ENCODE results near the gene KLHL10.

Gene KLHL10

DNA sequence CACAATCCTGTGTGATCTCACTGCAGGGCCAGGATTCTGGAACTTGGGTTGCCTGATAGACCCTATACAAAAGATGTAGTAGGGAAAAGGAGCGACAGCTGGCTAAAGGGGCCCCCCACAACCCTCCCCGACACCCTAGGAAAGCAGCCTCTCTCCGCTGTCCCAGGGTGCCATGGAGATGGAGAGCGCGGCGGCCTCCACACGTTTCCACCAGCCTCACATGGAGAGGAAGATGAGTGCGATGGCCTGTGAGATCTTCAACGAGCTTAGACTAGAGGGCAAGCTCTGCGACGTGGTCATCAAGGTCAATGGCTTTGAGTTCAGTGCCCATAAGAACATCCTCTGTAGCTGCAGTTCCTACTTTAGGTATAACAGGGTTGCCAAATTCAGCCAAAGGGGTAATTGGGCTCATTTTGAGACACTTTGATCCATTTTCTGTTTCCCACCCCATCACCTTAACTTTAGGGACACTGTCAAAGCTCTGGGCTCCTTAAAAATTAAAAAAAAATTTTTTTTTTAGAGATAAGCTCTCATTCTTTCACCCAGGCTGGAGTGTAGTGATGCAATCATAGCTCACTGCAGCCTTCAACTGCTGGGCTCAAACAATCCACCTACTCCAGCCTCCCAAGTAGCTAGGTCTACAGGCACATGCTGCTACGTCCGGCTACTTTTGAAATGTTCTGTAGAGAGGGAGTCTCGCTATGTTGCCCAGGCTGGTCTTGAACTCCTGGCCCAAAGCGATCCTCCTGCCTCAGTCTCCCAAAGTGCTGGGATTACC is at the start of gene KLHL10:
TSS of gene KLHL10 (plus strand) at position 65 of the 778 bp plus-strand sequence. CDS start at position 173, 108 bp downstream.
- DNase-seq, result no peak

DNA sequence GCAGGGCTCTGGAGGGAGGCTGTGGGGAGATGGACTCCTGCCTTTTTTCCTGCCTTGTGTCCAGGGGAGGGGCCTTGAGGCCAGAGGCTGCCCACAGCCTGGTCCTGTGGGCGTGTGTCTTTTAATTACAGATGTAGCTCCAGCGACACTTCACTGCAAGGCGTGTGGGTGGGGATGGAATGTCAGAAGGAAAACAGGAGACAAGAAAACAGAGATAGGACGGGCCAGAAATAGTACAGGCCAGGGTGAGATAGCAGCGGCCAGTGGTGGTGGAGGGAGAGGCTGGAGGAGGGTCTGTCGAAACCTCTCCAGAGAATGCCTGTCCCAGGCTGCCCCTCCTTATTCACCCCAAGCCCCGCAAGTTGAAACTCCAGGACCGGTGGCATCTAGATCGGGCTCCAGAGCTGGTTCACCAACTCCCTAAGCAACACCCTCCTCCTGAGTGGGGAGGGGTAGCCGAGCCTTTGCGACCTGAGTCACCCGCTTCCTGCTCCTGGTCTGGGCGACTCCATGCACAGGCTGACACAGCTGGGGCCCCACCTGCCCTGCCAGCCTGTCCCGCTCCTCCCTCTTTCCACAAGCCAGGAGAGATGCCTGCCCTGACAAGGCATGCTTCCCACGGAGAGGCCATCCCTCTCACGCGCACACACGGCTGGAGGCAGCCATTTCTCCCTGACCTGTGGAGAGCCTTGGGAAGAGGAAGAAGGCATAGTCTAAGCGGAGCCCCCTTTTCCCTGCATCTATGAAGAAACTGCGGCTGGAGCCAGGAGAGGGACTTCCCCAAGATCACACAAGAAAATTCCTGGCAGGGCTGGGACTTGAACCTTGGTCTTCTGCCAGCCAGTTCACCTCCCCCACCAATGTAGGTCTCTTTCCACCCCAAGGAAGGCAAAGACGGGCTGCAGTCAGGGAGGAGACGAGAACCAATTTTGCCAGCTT is 44.5 kb upstream of the KLHL10 start:
- DNase-seq, result no peak

DNA sequence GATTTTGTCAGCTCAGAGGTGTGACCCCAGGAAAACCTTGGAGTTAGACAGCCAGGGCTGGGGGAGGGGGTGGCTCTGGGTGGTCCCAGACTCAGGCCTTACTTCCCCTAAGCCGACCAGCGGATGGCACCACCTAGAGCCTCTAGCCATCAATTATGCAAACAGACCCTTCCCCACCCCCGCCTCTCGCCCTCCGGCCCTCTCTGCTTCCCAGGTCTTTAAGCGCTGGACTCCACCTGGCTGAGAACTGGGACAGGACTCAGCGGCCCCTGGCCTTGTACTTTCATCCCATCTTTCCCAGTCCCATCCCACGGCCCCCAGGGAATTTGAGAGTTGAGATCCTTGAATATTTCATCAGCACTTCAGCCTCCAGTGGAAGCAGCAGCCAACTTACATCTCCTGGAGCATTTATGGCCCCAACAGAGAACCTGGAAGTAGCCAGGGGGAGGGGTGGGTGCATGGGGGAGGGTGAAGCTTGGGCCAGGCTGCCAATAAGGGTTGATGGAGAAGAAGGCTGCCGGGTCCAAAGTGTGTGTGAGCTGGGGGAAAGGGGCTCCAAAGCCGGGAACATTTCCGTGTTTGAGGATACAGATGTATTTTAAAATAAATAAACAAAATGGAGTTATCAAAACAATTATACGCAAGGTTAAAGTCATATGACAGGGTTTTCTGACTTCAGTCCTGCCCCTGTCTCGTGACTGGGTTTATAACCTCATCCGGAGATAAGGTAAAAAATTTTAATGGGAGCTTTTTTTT is 43.7 kb upstream of the KLHL10 start:
- DNase-seq, result no peak

DNA sequence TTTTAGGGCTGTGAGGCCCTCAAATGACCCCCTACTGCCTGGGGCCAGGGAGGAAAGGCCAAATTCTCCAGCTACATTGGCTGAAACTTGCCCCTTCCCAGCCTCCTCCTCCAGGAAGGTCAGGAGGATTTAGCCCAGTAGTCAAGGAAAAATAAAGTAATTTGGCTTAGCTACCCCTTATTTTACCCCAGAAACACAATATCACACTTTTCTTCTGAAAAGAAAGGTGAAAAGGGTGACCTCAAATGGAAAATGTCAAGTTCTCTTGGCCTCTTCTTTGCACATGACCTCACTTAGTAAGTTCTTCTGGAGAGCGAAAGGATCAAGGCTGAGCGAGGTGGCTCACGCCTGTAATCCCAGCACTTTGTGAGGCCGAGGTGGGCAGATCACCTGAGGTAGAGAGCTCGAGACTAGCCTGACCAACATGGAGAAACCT is 43.1 kb upstream of the KLHL10 start:
- no peak for DNase-seq

DNA sequence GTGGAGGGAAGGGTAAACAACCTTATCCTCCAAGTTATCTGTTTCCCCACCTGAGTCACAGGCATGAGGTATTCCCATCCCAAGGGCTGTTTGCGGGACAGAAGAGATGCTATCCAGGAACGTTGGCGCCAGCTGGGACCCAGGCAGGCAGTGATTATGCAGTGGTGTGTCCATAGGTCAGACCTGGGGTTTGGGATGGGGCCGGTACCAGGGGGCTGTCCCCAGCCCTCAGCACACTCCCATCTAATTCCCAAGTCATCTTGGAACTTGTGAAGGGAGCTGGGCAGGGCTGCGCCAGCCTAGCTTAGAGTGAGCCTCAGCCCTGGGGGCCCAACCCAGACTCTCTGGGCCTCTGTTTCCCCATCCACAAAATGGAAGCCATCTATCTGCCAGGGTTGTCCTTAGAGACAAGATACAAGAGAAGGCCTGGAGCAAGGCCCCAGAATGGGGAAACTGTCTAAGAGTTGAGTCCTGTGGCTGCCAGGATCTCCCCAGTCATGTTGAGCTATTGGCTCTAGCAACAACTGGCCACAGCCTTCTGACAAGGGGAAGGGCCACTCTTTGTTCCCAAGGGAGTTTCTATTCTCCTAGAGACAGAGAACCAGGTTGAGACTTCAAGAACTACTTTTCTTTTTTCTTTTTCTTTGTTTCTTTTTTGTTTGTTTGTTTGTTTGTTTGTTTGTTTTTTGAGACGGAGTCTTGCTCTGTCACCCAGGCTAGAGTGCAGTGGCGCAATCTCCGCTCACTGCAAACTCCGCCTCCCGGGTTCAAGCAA is 41.3 kb upstream of the KLHL10 start:
- no peak for DNase-seq

DNA sequence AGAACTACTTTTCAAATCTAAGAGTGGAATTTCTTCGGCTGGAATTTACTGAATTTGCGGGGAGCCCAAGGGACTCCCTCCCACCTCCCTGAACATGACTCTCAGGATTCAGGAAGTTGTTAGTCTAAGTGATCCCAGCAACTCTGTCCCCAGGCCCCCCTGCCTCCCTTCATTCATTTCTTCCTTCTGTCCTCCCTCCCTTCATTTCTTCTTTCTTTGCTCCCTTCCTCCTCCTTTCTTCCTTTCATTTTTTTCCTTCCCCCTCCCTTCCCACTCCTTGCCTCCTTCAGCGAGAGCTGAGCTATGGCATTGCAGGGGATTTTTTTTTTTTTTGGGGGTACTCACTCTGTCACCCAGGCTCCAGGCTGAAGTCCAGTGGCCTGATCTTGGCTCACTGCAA is 40.2 kb upstream of the KLHL10 start:
- no peak for DNase-seq

DNA sequence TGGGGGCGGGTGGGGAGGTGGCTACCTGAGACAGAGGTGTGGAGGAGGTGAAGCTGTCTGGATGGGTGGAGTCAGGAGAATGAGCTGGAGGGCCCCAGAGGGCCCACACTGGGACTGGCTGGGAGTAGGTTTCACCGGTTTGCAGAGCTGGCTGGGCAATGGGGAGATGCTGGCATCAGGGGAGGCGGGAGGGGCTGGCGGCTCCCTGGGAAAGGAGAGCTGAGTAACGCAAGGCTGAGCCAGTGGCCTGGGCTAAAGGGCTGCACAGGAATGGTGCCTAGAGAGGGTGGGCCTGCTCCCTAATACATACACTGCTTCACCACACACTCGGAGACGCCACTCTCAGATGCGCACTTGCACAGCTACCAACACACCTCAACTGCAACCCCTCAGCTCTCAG is 38.3 kb upstream of the KLHL10 start:
- no peak for DNase-seq

DNA sequence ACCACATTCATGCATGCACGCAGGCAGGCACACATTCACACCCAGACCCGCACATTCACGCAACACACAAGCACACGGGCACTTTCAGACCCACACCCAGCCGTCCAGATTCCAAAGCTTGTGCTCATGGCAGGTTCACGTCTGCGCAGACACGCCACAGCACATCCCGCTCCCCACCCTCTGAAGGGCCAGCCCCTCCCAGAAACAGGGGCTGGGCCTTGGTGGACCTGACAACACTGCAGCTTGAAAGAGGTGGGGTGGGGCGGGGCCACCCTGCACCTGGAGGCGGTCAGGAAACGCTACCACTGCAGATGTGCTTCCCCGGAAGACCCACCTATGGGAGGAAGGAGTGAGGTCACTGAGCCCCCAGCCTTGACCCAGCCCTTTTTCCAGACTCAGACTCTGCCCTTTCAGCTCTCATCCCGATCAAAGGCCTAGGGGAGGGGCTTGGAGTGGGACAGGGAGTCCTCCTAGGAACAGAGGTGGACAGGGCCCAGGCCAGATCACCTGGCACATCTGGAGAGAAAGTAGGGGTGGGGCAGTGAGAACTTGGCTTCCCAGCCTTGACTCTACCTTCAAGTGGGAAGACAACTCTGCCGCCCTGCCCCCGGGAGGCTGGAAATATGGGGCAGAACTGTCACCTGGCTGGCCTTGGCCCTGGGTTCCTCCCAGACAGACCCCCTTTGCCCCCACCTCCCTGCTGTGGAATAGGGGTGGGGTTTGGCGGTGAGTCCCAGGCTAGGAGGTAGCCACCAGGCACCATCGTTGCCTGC is 36.8 kb upstream of the KLHL10 start:
- no peak for DNase-seq

DNA sequence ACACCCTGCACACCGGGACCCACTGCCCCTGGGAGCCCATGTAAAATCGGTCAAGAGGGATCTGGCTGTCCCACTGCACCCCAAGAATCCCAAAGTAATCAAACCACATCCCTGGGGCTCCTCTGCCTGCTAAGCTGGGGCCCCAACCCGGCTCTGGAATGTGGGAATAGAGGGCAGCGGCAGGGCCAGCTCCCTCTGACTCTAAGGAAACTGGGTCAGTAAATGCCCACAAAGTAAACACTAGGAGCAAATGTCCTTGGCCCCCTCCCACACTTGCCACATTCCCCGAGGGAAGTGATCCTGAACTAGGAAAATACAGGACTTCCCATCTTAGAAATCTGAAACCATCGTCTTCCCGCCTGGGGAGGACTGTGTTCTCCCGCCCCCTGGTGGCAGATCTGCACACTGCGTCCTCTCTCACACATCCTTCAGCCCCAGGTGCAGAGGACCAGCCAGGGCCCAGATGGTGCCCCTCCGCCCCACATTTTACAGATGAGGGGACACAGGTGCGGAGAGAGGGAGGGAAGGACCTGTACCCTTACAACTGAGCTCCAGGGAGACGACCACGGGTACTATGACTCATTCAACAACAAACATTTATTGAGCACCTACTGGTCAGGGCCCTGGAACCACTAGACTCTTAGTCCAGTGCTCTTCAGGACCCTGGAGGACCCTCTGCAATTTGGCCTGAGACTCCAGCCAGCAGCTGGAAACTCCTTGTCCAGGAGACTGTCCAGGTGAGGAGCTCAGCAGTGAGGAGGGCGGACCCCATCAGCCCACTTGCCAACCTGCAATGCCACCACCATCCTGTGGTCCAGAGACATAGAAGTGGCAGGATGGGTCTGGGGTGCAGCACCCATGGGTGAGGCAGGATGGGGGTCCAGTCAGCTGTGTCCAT is 36.0 kb upstream of the KLHL10 start:
- DNase-seq, result peak; percentile 87

DNA sequence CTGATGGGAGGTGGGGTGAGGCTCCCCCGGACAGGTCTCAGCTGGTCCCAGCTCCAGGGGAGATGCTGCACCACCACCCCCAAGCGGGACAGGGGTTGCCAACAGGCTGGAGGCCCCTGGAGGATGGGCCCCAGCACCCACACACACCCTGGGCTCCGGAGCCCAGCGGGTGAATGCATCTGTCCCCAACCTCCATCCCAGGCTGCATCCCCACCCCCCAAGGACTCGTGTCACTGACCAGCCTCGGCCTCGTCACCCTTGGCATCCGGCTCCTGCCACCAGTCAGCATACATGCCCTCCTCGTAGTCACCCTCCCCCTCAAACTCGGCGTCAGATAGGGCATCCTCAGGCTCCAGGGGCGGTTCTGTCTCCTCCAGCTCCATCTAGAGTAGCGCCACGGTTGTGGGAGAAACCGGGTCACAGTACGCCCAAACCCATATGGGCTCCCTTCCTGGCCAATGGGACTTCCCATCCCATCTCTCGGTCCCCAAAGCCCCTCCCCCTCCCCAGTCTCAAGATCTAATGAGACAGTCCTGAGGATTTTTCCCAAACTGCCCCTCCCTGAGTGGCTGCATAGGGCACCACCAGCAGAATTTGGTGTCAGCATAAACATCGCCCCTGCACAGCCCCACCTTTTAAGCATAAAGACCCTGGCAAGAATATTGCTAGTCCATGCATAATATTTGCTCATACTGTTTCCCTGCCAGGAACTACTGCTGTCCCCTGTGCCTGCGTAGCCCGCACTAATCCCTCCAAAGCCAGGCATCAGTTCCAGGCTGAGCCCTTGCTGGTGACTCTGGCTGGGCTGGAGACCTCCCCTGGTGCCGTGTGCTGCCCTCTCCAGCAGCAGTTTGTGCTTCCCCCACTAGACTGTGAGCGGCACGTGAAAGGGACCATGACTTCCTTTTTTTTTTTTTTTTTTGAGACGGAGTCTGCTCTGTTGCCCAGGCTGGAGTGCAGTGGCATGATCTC is 34.3 kb upstream of the KLHL10 start:
- DNase-seq, result no peak

DNA sequence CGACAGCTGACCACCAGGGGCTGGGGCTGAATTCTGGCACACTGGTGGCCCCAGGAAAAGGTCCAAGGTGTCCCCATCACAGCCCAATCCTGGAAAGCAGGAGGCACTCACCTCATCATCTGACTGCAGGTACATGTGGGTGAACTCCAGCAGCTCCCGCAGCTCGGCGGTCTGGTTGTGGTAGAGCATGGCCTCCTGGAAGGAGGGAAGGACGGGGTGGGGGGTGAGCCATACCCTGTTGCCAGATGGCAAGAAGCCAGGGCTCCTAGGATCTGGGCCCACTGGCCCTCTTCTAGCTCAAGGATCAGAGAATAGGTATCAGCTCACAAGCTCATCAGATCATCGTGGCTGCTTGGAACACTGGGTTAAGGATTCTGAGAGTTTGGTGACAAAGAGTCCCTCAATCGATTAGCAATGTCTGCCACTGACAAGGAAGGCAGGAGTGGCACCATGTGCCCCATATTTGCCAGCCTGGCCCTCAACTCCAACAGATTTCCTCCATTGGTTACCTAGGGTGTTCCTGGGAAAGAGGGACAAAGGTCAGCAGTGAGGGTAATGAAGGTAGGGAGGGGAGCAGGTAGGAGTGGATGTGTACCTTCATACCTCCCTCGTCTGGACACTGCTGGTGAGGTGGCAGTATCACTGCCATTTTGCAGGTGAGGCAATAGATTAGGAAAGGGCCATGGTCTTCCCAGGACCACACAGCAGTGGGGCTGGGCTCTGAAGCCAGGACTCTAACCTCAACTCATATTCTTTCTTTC is 30.8 kb upstream of the KLHL10 start:
- DNase-seq, result no peak

DNA sequence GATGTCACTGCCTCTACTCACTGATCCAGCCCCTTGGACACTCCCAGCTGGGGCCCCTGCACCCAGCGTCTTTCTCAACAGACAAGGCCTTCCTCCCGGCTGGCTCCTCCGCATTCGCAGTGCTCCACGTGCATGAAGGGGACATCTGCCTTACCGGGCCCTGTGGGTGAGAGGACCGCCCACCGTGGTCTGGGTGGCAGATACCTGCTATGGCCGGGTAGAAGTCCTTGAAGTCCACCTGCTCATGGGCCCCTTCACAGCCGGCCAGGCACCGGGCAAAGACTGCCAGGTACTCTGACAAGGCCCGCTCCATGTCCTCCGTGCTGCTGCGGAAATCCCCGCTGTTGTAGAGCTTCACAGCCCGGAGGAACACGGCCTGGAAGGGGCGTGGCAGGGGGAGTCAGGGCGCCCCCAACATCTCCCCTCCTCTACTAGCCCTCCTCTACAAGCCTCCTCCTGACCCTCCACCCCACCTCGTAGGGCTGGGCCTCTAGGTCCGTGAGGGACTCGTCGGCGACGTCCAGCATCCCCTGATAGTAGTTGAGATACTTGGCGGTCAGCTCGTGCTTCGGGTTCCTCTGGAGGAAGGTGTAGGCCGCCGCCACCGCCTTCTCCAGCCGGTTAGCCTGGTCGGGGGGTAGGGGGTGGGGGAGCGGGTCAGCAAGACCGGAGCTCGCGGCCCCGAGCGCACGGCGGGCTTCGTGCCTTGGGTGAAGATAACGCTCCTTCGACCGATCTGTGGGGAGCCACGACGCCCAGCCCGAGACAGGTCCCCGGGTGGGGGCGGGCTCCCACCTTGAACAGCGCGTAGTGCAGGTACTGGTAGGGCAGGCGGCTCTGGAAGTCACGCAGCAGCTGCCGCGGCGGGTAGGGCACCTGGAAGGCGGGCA is 26.7 kb upstream of the KLHL10 start:
- no peak for DNase-seq

DNA sequence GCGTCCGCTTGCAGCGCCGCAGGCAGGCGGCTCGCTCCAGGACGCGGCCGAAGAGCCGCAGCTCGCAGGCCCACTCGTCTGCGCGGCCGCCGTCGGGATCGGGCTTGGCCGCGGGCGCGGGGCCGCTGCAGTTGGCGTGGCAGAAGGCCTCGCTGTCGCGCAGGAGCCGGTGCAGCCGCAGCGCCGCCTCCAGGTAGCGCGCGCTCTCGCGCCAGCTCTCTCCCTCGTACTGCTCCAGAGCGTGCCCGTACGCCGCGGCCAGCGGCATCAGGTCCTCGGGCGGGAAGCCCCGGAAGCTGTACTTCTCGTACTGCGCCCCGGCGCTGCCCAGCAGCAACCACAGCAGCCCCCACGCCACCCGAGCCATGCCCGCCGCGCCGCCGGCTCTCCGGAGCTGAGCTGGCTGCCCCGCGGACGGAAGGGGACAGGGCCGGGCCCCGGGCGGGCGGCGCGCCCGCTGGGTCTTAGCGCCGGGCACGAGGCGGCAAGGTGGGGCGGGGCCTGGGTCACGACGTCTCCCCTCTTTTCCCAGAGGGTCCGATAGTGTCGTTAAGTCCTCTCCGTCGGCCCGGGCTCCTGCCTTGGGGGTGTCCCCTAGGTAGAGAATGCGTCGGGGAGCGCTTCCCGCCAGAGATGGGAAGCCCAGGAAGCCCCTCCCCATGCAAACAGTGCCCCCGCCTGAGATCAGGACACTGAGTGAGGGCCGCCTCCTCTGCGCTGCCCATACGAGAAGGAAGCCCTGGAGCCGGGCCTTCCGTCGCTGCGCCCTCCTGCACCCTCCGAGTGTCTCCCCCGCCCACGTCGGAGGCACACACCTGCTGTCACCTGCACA is 25.9 kb upstream of the KLHL10 start, which contains the start of gene P3H4:
TSS of gene P3H4 (minus strand) at position 401 of the 832 bp plus-strand sequence. CDS start at position 367, 34 bp downstream.
- DNase-seq, result peak; percentile 89

DNA sequence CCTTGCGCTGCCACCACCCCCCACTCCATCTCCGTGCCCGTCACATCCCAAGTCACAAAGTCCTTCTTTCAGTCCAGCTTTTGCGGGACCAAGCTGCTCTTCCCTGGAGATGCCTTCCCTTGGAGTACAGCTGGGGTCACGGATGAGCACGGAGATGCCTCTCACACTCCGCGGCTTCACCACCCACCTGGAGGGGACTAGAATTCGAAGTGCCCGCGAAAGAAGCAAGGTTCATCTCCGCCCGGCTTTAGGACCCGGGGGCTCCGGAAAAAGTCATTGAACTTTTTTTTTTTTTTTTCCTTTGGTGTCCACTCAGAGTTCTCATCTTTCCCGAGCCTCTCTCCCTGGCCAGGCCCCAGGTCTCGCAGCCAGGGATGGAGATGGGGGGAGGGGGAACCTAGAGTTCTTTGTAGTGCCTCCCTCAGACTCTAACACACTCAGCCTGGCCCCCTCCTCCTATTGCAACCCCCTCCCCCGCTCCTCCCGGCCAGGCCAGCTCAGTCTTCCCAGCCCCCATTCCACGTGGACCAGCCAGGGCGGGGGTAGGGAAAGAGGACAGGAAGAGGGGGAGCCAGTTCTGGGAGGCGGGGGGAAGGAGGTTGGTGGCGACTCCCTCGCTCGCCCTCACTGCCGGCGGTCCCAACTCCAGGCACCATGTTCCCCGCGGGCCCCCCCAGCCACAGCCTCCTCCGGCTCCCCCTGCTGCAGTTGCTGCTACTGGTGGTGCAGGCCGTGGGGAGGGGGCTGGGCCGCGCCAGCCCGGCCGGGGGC is 25.1 kb upstream of the KLHL10 start, which contains the start of gene FKBP10:
TSS of gene FKBP10 (plus strand) at position 624 of the 771 bp plus-strand sequence. CDS start at position 655, 31 bp downstream.
- DNase-seq, result peak; percentile 97

DNA sequence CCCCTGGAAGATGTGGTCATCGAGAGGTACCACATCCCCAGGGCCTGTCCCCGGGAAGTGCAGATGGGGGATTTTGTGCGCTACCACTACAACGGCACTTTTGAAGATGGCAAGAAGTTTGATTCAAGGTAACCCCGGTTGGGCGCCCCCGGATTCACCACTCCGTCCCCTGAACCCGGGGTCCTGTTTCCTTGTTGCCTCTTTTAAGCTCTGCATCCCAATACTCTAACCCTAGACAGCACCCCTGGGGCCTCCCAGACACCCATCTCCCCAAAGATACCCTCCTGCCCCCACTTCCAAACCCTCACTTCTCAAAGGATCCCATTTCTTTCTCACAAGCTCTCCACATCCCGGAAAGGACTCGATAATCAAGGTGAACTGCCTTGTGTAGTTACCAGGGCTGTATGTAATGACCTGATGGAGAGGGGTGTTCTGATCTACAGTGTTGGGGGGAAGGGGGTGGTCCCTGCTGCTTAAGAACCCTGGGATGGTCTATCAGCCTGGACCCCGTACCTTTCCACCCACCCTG is 24.4 kb upstream of the KLHL10 start:
- no peak for DNase-seq
